Calu3 (cell line): ENCODE data around the gene ZNF524. TPM values are rescaled to one million over a fixed set of nuclear protein-coding genes. Genes with fewer than 3 reads are reported as not detected.
A peak's percentile ranks its signal among the peaks of the same experiment; 100 is the strongest.

Source experiments
- BruUV-seq: library from RNA; stranded (reverse); fragments of 400-500 nt; replicated peaks from 2 replicates; lab custom pipeline; 2021; lab: Mats Ljungman, UMichigan
- CTCF ChIA-PET: fragments of 300-600 bp; sonication (Branson Sonifier 250); formaldehyde crosslinking; loops from one replicate; lab custom pipeline; 2022; ENCODE audit warnings: antibody characterized with exemption; lab: Charles Lee
- DNase-seq: peaks from one replicate; pipeline ENCODE4 v3.0.0; 2022
- H3K27ac Mint-ChIP-seq: one replicate; pipeline ENCODE4 v1.8.0; 2022; ENCODE audit warnings: mixed read lengths; ENCODE audit not compliant: unreplicated experiment
- H3K27me3 Mint-ChIP-seq: one replicate; pipeline ENCODE4 v1.8.0; 2022; ENCODE audit warnings: mixed read lengths; ENCODE audit not compliant: unreplicated experiment
- H3K36me3 Mint-ChIP-seq: one replicate; pipeline ENCODE4 v1.8.0; 2022; ENCODE audit warnings: mild to moderate bottlenecking, moderate library complexity, mixed read lengths; ENCODE audit not compliant: insufficient read depth, unreplicated experiment
- H3K4me1 Mint-ChIP-seq: one replicate; pipeline ENCODE4 v1.8.0; 2022; ENCODE audit warnings: mild to moderate bottlenecking, low read depth, mixed read lengths; ENCODE audit not compliant: unreplicated experiment
- H3K4me3 Mint-ChIP-seq: one replicate; pipeline ENCODE4 v1.8.0; 2022; ENCODE audit warnings: mild to moderate bottlenecking, low read depth, moderate library complexity, mixed read lengths; ENCODE audit not compliant: unreplicated experiment
- H3K9me3 Mint-ChIP-seq: one replicate; pipeline ENCODE4 v1.8.0; 2022; ENCODE audit warnings: low read depth, mixed read lengths; ENCODE audit not compliant: unreplicated experiment
- CTCF ChIP-seq: fragments of 200-600 bp; IDR thresholded peaks from one replicate; pipeline ENCODE4 v1.8.0; 2022; ENCODE audit warnings: antibody characterized with exemption; ENCODE audit not compliant: unreplicated experiment
- intact Hi-C: fragments of 100-400 bp; cut with micrococcal nuclease; formaldehyde crosslinking; loops from one replicate; pipeline ENCODE4 v1.10.0; 2022; ENCODE audit not compliant: unreplicated experiment
- total RNA-seq: library from RNA; stranded (reverse); gene quantifications from 2 replicates; pipeline ENCODE4 v1.2.3, GENCODE V29; 2022

ZNF524 gene
- total RNA-seq, 1 experiment from 2014 or later, result 18.5 TPM

GRCh38 chr19:55643003-55643886, 43.2 kb downstream of the ZNF524 start, which contains the start of gene ZNF581:
TSS of gene ZNF581 (plus strand) at chr19:55643649. CDS start at chr19:55644572, 923 bp downstream.
- Mint-ChIP-seq H3K4me3 (peak within 1 kb of the TSS; percentile 92), H3K4me1 (peaks cover 34% of the 10 kb centered on the region), H3K9me3 (no peaks in the 10 kb centered on the region), H3K36me3 (peaks cover 79% of the 10 kb centered on the region), H3K27me3 (no peaks in the 10 kb centered on the region), H3K27ac (peak within 1 kb of the TSS; percentile 73)
- BruUV-seq, result no TSS peak
- DNase-seq, result peak; percentile 85
- intact Hi-C loops, result no loop called here
- CTCF ChIA-PET, result interaction anchor here (0.6 to 1.3 kb wide), 2 partner anchors 11 to 666 kb away, joined by 3 to 8 read pairs; partner anchors contain the start of gene U2AF2
- no peak for TF ChIP-seq CTCF

- H3K9me3 Mint-ChIP-seq, result no peaks in the 10 kb centered on the region
- peaks cover 85% of the 10 kb centered on the region for H3K36me3 Mint-ChIP-seq
- BruUV-seq, result no TSS peak
- DNase-seq, result no peak
- H3K4me1 Mint-ChIP-seq, result peaks cover 34% of the 10 kb centered on the region
- intact Hi-C loops, result no loop called here
- no peaks in the 10 kb centered on the region for H3K27me3 Mint-ChIP-seq
- CTCF ChIA-PET, result no interaction called here
- no peak for TF ChIP-seq CTCF
- peak overlapping the region; percentile 73 for H3K27ac Mint-ChIP-seq
- H3K4me3 Mint-ChIP-seq, result peak overlapping the region; percentile 92
Measured at GRCh38 chr19:55643887-55644176, 43.7 kb downstream of the ZNF524 start.

GRCh38 chr19:55644191-55644833, 44.2 kb downstream of the ZNF524 start:
- Mint-ChIP-seq H3K27me3 (no peaks in the 10 kb centered on the region), H3K27ac (peak overlapping the region; percentile 73), H3K9me3 (no peaks in the 10 kb centered on the region), H3K4me3 (peak overlapping the region; percentile 92), H3K36me3 (peaks cover 87% of the 10 kb centered on the region), H3K4me1 (peaks cover 34% of the 10 kb centered on the region)
- no peak for TF ChIP-seq CTCF
- CTCF ChIA-PET, result no interaction called here
- no TSS peak for BruUV-seq
- DNase-seq, result no peak
- intact Hi-C loops, result no loop called here

GRCh38 chr19:55644842-55645511, 44.9 kb downstream of the ZNF524 start:
- Mint-ChIP-seq H3K27me3 (no peaks in the 10 kb centered on the region), H3K4me1 (peaks cover 34% of the 10 kb centered on the region), H3K4me3 (peak overlapping the region; percentile 92), H3K36me3 (peaks cover 91% of the 10 kb centered on the region), H3K27ac (peak overlapping the region; percentile 73), H3K9me3 (no peaks in the 10 kb centered on the region)
- no peak for TF ChIP-seq CTCF
- no peak for DNase-seq
- intact Hi-C loops, result no loop called here
- BruUV-seq, result TSS peak; percentile 56
- CTCF ChIA-PET, result no interaction called here
